Mammary epithelial cell (primary cell): ENCODE data around the gene NTN4.

Experiments
- CTCF ChIP-seq, 2 donors: IDR thresholded peaks in 1 of 2; conservative IDR thresholded peaks in 1 of 2; 2 replicates each; pipeline ENCODE4 v1.5.1; 2011 to 2012; ENCODE audit warnings: inconsistent platforms in 2 of 2, low read length in 2 of 2, mild to moderate bottlenecking in 2 of 2, control low read depth in 1 of 2, low read depth in 1 of 2; ENCODE audit not compliant: insufficient read depth in 1 of 2; ENCODE audit errors: extremely low read depth in 1 of 2
- EZH2 ChIP-seq: IDR thresholded peaks from 2 replicates; pipeline ENCODE4 v1.6.1; 2012; ENCODE audit warnings: low read length, inconsistent platforms, borderline replicate concordance

- TF ChIP-seq CTCF (conservative IDR thresholded peaks at IDR 0.05 in 1 of 2, IDR thresholded peaks at IDR 0.05 in 1 of 2; ENCODE audit: extremely low read depth in 1 of 2, insufficient read depth in 1 of 2, low read depth in 1 of 2, low read length in 2 of 2) (no peak), EZH2 (no peak)
Measured at GRCh38 chr12:95796982-95797289, 6.4 kb upstream of the NTN4 start.
